ENCODE data around the gene DOCK3.

The DOCK3 gene

GRCh38 chr3:51004235-51004634 is 329.5 kb downstream of the DOCK3 start:
- H3K9ac ChIP-seq (ENCODE audit: low read length) = no peak overlapping the region
- no peak overlapping the region for H2AFZ ChIP-seq (ENCODE audit: low read depth, low read length)
- no peaks in the 10 kb centered on the region for H3K9me3 ChIP-seq (ENCODE audit: insufficient read depth, low read length)
- no peak overlapping the region for H3K4me3 ChIP-seq (ENCODE audit: low read length)
- no peaks in the 10 kb centered on the region for H3K36me3 ChIP-seq (replicated peaks; ENCODE audit: low read depth, low read length)
- no peaks in the 10 kb centered on the region for H3K79me2 ChIP-seq (ENCODE audit: low read length)
- H3K4me2 ChIP-seq (ENCODE audit: low read length) = no peak overlapping the region
- H4K20me1 ChIP-seq (ENCODE audit: insufficient read depth, low read length) = no peaks in the 10 kb centered on the region
- no peaks in the 10 kb centered on the region for H3K27me3 ChIP-seq (ENCODE audit: low read depth, low read length)
- no peak for TF ChIP-seq CTCF (IDR thresholded peaks at IDR 0.05; ENCODE audit: low read depth, low read length)
- no peak for TF ChIP-seq EZH2phosphoT487 (IDR thresholded peaks at IDR 0.05; ENCODE audit: low read depth)
- H3K27ac ChIP-seq (ENCODE audit: low read length) = no peak overlapping the region
- H3K4me1 ChIP-seq (ENCODE audit: low read length) = no peaks in the 10 kb centered on the region

- H3K4me3 ChIP-seq (ENCODE audit: low read length) = no peak overlapping the region
- H4K20me1 ChIP-seq (ENCODE audit: insufficient read depth, low read length) = no peaks in the 10 kb centered on the region
- H3K9ac ChIP-seq (ENCODE audit: low read length) = no peak overlapping the region
- no peak overlapping the region for H2AFZ ChIP-seq (ENCODE audit: low read depth, low read length)
- H3K27me3 ChIP-seq (ENCODE audit: low read depth, low read length) = no peaks in the 10 kb centered on the region
- H3K4me1 ChIP-seq (ENCODE audit: low read length) = no peaks in the 10 kb centered on the region
- no peaks in the 10 kb centered on the region for H3K79me2 ChIP-seq (ENCODE audit: low read length)
- H3K27ac ChIP-seq (ENCODE audit: low read length) = no peak overlapping the region
- H3K36me3 ChIP-seq (replicated peaks; ENCODE audit: low read depth, low read length) = no peaks in the 10 kb centered on the region
- no peak for TF ChIP-seq EZH2phosphoT487 (IDR thresholded peaks at IDR 0.05; ENCODE audit: low read depth)
- no peak for TF ChIP-seq CTCF (IDR thresholded peaks at IDR 0.05; ENCODE audit: low read depth, low read length)
- no peaks in the 10 kb centered on the region for H3K9me3 ChIP-seq (ENCODE audit: insufficient read depth, low read length)
- H3K4me2 ChIP-seq (ENCODE audit: low read length) = no peak overlapping the region
Observed at GRCh38 chr3:51024121-51024520, 349.4 kb downstream of the DOCK3 start.

GRCh38 chr3:51024765-51025632 is 350.3 kb downstream of the DOCK3 start:
- TF ChIP-seq CTCF (IDR thresholded peaks at IDR 0.05; ENCODE audit: low read depth, low read length) (no peak), EZH2phosphoT487 (IDR thresholded peaks at IDR 0.05; ENCODE audit: low read depth) (no peak)
- Histone ChIP-seq H3K27me3 (ENCODE audit: low read depth, low read length) (no peaks in the 10 kb centered on the region), H3K4me3 (ENCODE audit: low read length) (no peak overlapping the region), H3K4me2 (ENCODE audit: low read length) (no peak overlapping the region), H3K27ac (ENCODE audit: low read length) (no peak overlapping the region), H3K9me3 (ENCODE audit: insufficient read depth, low read length) (no peaks in the 10 kb centered on the region), H4K20me1 (ENCODE audit: insufficient read depth, low read length) (no peaks in the 10 kb centered on the region), H3K4me1 (ENCODE audit: low read length) (no peaks in the 10 kb centered on the region), H3K36me3 (replicated peaks; ENCODE audit: low read depth, low read length) (no peaks in the 10 kb centered on the region), H2AFZ (ENCODE audit: low read depth, low read length) (peak overlapping the region; percentile 27; the same call in 1 of the 2 replicates), H3K9ac (ENCODE audit: low read length) (no peak overlapping the region), H3K79me2 (ENCODE audit: low read length) (no peaks in the 10 kb centered on the region)

GRCh38 chr3:51031666-51032065 is 356.9 kb downstream of the DOCK3 start:
- Histone ChIP-seq H3K36me3 (replicated peaks; ENCODE audit: low read depth, low read length) (no peaks in the 10 kb centered on the region), H3K9me3 (ENCODE audit: insufficient read depth, low read length) (no peaks in the 10 kb centered on the region), H3K27me3 (ENCODE audit: low read depth, low read length) (peaks cover 7% of the 10 kb centered on the region; the same call in 1 of the 2 replicates), H3K9ac (ENCODE audit: low read length) (no peak overlapping the region), H3K4me2 (ENCODE audit: low read length) (no peak overlapping the region), H3K4me1 (ENCODE audit: low read length) (no peaks in the 10 kb centered on the region), H3K4me3 (ENCODE audit: low read length) (no peak overlapping the region), H4K20me1 (ENCODE audit: insufficient read depth, low read length) (no peaks in the 10 kb centered on the region), H3K79me2 (ENCODE audit: low read length) (no peaks in the 10 kb centered on the region), H3K27ac (ENCODE audit: low read length) (no peak overlapping the region), H2AFZ (ENCODE audit: low read depth, low read length) (no peak overlapping the region)
- TF ChIP-seq EZH2phosphoT487 (IDR thresholded peaks at IDR 0.05; ENCODE audit: low read depth) (no peak), CTCF (IDR thresholded peaks at IDR 0.05; ENCODE audit: low read depth, low read length) (no peak)
